Transverse colon (tissue), 1 donor: ENCODE data around the gene MYO9A.

ENCODE experiments used
- EP300 ChIP-seq: sonication (generic); formaldehyde crosslinking; IDR thresholded peaks from one replicate; pipeline ENCODE4 v1.6.1; 2017; ENCODE audit warnings: antibody characterized with exemption, low read depth
- POLR2A ChIP-seq: fragments of 450-650 bp; IDR thresholded peaks from one replicate; pipeline ENCODE4 v1.6.1; 2016; ENCODE audit warnings: antibody characterized with exemption, mild to moderate bottlenecking, moderate library complexity

DNA sequence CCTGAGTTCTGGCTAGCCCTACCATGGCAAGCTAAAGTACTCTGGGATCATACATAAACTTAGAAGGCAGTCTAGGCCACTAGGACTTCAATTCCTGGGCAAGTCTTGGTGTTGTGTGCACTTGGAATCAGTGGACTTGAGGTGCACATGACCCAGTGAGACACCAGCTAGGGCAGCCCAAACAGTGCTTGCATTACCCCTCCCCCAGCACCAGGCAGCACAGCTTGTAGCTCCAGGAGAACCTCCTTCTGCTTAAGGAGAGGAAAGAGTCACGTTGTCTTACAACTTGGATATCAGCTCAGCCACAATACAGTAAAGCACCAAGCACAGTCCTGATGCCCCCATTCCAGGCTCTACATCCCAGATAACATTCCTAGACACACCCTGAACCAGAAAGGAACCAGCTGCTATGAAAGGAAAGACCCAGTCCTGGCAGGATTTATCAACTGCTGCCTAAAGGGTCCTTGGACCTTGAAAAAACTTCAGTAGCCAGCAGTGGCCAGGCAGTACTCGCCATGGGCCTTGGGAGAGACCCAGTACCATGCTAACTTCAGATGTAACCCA, 57.2 kb downstream of the MYO9A start:
- no peak for TF ChIP-seq POLR2A
- no peak for TF ChIP-seq EP300
